MM.1S (cell line): ENCODE measurements around the gene NCBP1.

ENCODE experiments used
- DNase-seq: peaks from one replicate; pipeline ENCODE4 v3.0.0-alpha.2; 2015
- H2AFZ ChIP-seq: fragments of 300-600 bp; sonication (generic); 2 replicates; pipeline ENCODE4 v1.6.0; 2016; ENCODE audit warnings: antibody characterized with exemption, low read length
- H3F3A ChIP-seq: fragments of 300-600 bp; sonication (generic); 2 replicates; pipeline ENCODE4 v1.6.1; 2016; ENCODE audit warnings: mild to moderate bottlenecking, antibody characterized with exemption, low read length, moderate library complexity, mixed read lengths; ENCODE audit not compliant: insufficient read depth
- H3K27ac ChIP-seq: fragments of 300-600 bp; sonication (generic); 2 replicates; pipeline ENCODE4 v1.5.1; 2016; ENCODE audit warnings: mild to moderate bottlenecking, low read length
- H3K27me3 ChIP-seq: fragments of 300-600 bp; sonication (generic); replicated peaks from 2 replicates; pipeline ENCODE4 v1.6.0; 2016; ENCODE audit warnings: low read length; ENCODE audit not compliant: insufficient read depth
- H3K36me3 ChIP-seq: fragments of 300-600 bp; sonication (generic); replicated peaks from 2 replicates; pipeline ENCODE4 v1.6.1; 2016; ENCODE audit warnings: mild to moderate bottlenecking, low read length, mixed read lengths; ENCODE audit not compliant: insufficient read depth
- H3K4me1 ChIP-seq: fragments of 300-600 bp; sonication (generic); 2 replicates; pipeline ENCODE4 v1.6.1; 2016; ENCODE audit warnings: low read length, mixed read lengths
- H3K4me2 ChIP-seq: fragments of 300-600 bp; sonication (generic); 2 replicates; pipeline ENCODE4 v1.6.0; 2016; ENCODE audit warnings: low read depth, low read length
- H3K4me3 ChIP-seq: fragments of 300-600 bp; sonication (generic); 2 replicates; pipeline ENCODE4 v1.5.1; 2016; ENCODE audit warnings: low read length, mixed read lengths
- H3K79me2 ChIP-seq: fragments of 300-600 bp; sonication (generic); 2 replicates; pipeline ENCODE4 v1.6.1; 2016; ENCODE audit warnings: mixed run types, low read length, mixed read lengths
- H3K9ac ChIP-seq: fragments of 300-600 bp; sonication (generic); 2 replicates; pipeline ENCODE4 v1.6.1; 2016; ENCODE audit warnings: low read length, mixed read lengths
- H3K9me2 ChIP-seq: fragments of 300-600 bp; sonication (generic); replicated peaks from 2 replicates; pipeline ENCODE4 v1.6.1; 2016; ENCODE audit warnings: mild to moderate bottlenecking, low read length, mixed read lengths; ENCODE audit not compliant: insufficient read depth
- H3K9me3 ChIP-seq: fragments of 300-600 bp; sonication (generic); replicated peaks from 2 replicates; pipeline ENCODE4 v1.6.1; 2016; ENCODE audit warnings: mild to moderate bottlenecking, low read length, mixed read lengths; ENCODE audit not compliant: insufficient read depth
- H4K20me1 ChIP-seq: fragments of 300-600 bp; sonication (generic); 2 replicates; pipeline ENCODE4 v1.6.1; 2016; ENCODE audit warnings: mild to moderate bottlenecking, low read length, moderate library complexity, mixed read lengths; ENCODE audit not compliant: insufficient read depth
- EZH2 ChIP-seq: fragments of 300-600 bp; sonication (generic); optimal IDR thresholded peaks from 2 replicates; pipeline ENCODE3; 2017; ENCODE audit warnings: low read depth, mild to moderate bottlenecking, antibody characterized with exemption, low read length, mixed read lengths
- EZH2phosphoT487 ChIP-seq: fragments of 300-600 bp; sonication (generic); IDR thresholded peaks from 2 replicates; pipeline ENCODE4 v1.6.1; 2018; ENCODE audit warnings: antibody characterized with exemption, low read length
- TF ChIP-seq, protein P1 (sequence below): fragments of 300-600 bp; sonication (generic); IDR thresholded peaks from 2 replicates; pipeline ENCODE4 v1.5.1; 2016; ENCODE audit warnings: antibody characterized with exemption, low read length, mixed read lengths

The NCBP1 gene

DNA sequence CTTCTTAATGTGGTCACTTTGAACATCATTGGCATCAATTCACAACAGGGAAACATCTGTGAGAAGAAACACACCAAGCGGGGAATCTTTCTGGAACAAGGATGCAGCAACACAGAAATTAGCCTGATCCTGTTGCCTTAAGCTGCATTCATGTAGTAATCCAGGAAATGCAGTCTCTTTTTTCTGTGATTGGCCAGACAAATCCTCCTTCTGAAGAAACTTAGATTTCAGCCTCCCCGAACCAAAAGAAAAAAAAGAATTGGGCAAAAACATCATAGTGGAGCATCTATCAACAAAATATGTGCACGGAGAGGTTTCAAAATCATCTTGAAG lies 70.7 kb downstream of the NCBP1 start:
- Histone ChIP-seq H3K9me2 (no peaks in the 10 kb centered on the region), H4K20me1 (no peaks in the 10 kb centered on the region), H3K4me3 (peak overlapping the region; percentile 16; the same call in 1 of the 2 replicates), H3K79me2 (no peaks in the 10 kb centered on the region), H3K9ac (peak overlapping the region; percentile 42; the same call in 1 of the 2 replicates), H3K4me2 (peak overlapping the region; percentile 62; the same call in 1 of the 2 replicates), H3K4me1 (peaks cover 30% of the 10 kb centered on the region), H3K27me3 (no peaks in the 10 kb centered on the region; the same call in 1 of the 2 replicates), H3K36me3 (no peaks in the 10 kb centered on the region), H3F3A (peaks cover 18% of the 10 kb centered on the region), H2AFZ (0 out of 2 replicates have a peak overlapping the region, but pooled peaks have one; percentile 20), H3K27ac (peak overlapping the region; percentile 85), H3K9me3 (no peaks in the 10 kb centered on the region)
- no peak for DNase-seq
- TF ChIP-seq, protein P1, sequence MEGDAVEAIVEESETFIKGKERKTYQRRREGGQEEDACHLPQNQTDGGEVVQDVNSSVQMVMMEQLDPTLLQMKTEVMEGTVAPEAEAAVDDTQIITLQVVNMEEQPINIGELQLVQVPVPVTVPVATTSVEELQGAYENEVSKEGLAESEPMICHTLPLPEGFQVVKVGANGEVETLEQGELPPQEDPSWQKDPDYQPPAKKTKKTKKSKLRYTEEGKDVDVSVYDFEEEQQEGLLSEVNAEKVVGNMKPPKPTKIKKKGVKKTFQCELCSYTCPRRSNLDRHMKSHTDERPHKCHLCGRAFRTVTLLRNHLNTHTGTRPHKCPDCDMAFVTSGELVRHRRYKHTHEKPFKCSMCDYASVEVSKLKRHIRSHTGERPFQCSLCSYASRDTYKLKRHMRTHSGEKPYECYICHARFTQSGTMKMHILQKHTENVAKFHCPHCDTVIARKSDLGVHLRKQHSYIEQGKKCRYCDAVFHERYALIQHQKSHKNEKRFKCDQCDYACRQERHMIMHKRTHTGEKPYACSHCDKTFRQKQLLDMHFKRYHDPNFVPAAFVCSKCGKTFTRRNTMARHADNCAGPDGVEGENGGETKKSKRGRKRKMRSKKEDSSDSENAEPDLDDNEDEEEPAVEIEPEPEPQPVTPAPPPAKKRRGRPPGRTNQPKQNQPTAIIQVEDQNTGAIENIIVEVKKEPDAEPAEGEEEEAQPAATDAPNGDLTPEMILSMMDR: no peak
- TF ChIP-seq EZH2phosphoT487 (no peak), EZH2 (no peak)

DNA sequence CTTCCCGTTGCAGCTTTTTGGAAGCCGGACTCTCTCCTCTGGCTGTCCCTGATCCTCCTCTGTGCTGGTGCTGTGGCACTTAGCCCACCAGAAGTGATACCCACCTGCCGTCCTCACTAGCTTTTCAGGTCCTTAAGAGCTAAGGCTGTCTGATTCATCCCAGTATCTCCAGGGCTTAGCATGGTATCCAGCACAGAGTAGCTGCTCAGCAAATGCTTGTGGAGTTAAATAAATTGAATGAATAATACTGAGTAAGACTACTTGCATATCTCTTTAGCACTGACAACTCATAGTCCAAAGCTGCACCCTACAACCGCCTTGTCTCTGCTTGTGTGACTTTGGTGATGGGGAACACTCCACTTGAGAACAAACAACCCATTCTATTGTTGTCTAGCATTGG lies 71.2 kb downstream of the NCBP1 start:
- no peak overlapping the region for H3K4me3 ChIP-seq
- no peak overlapping the region; the same call in 1 of the 2 replicates for H3K27ac ChIP-seq
- TF ChIP-seq EZH2phosphoT487: no peak
- TF ChIP-seq, protein P1: no peak
- no peak for TF ChIP-seq EZH2
- H3K36me3 ChIP-seq: no peaks in the 10 kb centered on the region
- no peak overlapping the region for H2AFZ ChIP-seq
- no peaks in the 10 kb centered on the region; the same call in 1 of the 2 replicates for H3K27me3 ChIP-seq
- H3K4me2 ChIP-seq: peak overlapping the region; percentile 62; the same call in 1 of the 2 replicates
- peaks cover 18% of the 10 kb centered on the region for H3F3A ChIP-seq
- H4K20me1 ChIP-seq: no peaks in the 10 kb centered on the region
- H3K79me2 ChIP-seq: no peaks in the 10 kb centered on the region
- no peak for DNase-seq
- no peaks in the 10 kb centered on the region for H3K9me2 ChIP-seq
- no peaks in the 10 kb centered on the region for H3K9me3 ChIP-seq
- H3K4me1 ChIP-seq: peaks cover 30% of the 10 kb centered on the region
- H3K9ac ChIP-seq: no peak overlapping the region

DNA sequence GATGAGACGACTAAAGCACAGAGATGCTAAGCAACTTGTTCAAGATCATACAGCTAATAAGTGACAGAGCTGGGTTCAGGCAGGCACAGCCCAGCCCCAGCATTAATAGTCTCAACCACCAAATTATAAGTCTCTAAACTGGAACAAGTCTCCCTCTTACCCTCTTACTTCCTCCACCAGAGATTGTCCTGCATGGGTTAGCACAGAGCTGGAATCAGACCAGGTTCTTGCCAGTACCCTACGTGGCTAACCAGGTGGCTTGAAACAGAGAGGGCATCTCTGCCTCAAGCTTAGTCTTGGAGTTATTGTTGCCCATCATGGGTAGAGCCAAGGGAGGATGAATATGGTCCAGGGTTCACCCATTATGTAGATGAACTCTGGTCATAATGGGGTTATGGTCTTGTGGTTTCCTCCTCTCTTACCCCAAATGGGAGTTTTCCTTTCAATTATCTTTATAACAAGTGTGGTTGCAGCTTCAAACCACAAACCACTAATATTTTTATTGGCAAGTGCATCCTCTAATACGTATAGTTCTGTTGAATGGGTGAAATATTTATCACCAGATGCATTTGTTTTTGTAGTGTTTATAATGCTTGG lies 71.8 kb downstream of the NCBP1 start:
- Histone ChIP-seq H3K9me2 (no peaks in the 10 kb centered on the region), H3K4me1 (peaks cover 30% of the 10 kb centered on the region), H3K79me2 (no peaks in the 10 kb centered on the region), H3K4me2 (no peak overlapping the region), H3K9ac (no peak overlapping the region), H3K27me3 (no peaks in the 10 kb centered on the region; the same call in 1 of the 2 replicates), H3K9me3 (no peaks in the 10 kb centered on the region), H3K27ac (no peak overlapping the region), H3K4me3 (no peak overlapping the region), H4K20me1 (no peaks in the 10 kb centered on the region), H3K36me3 (no peaks in the 10 kb centered on the region), H2AFZ (no peak overlapping the region), H3F3A (peaks cover 18% of the 10 kb centered on the region)
- peak; percentile 52 for DNase-seq
- no peak for TF ChIP-seq EZH2
- TF ChIP-seq, protein P1: no peak
- TF ChIP-seq EZH2phosphoT487: no peak
